ENCODE data around the gene SLC25A23. TPM values are rescaled to one million over a fixed set of nuclear protein-coding genes. Genes with fewer than 3 reads are reported as not detected.

Gene SLC25A23
- total RNA-seq, 4 donors from 2014 or later = 13.8 to 69.1 (median 36.5) TPM

DNA sequence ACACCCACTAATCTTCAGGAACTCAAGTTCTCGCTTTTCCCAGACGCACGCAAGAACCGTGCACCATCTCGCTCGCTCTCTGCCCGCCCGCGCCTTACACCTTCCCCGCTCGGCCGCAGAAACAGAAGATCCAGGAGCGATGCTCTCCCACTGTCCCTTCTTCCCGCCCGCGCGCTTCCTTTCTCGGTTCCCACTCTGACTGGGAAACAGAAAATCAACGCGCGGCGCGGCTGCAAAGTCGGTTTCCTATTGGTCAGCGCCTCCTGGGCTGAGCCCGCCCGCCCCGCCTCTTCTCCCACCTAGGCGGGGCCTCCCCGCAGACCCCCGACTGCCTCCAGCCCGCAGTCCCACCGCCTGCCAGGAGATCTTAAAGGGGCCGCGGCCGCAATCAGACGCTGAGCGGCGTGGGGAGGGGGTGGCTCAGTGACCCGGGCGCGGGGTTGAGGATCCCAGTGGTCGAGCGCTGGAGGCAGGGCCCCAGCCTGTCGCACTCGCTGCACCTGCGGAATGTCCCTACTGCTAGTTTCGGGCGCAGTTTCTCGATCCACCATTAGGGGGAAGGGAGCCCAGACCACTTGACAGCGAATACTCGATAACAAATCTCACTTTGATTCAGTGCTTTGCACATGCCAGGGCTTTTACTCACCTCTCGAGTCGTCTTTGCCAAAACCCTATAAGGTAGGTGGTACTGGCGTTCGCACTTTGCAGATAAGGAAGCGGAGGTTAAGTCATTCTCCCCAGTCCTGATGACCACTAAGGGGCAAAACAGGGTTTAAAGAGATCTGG is 700 bp upstream of the SLC25A23 start:
- no peaks in the 10 kb centered on the region for H3K36me3 ChIP-seq
- H3K27me3 ChIP-seq = peaks cover 0 to 13% of the 10 kb centered on the region in 2 donors
- TF ChIP-seq, protein P1, sequence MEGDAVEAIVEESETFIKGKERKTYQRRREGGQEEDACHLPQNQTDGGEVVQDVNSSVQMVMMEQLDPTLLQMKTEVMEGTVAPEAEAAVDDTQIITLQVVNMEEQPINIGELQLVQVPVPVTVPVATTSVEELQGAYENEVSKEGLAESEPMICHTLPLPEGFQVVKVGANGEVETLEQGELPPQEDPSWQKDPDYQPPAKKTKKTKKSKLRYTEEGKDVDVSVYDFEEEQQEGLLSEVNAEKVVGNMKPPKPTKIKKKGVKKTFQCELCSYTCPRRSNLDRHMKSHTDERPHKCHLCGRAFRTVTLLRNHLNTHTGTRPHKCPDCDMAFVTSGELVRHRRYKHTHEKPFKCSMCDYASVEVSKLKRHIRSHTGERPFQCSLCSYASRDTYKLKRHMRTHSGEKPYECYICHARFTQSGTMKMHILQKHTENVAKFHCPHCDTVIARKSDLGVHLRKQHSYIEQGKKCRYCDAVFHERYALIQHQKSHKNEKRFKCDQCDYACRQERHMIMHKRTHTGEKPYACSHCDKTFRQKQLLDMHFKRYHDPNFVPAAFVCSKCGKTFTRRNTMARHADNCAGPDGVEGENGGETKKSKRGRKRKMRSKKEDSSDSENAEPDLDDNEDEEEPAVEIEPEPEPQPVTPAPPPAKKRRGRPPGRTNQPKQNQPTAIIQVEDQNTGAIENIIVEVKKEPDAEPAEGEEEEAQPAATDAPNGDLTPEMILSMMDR (IDR thresholded peaks at IDR 0.05) = peak; percentile 56 to 77 (median 69)
- TF ChIP-seq POLR2A (IDR thresholded peaks at IDR 0.05) = peak; percentile 21 to 25
- no peaks in the 10 kb centered on the region for H3K4me1 ChIP-seq
- peak overlapping the region; percentile 60 to 65 for H3K4me3 ChIP-seq
- H3K27ac ChIP-seq = peak overlapping the region; percentile 73 to 92
- intact Hi-C loops (cut with DNase I; ENCODE audit: low total_unique reads) = no loop called here
- no peaks in the 10 kb centered on the region for H3K9me3 ChIP-seq
- peak; percentile 96 to 97 for DNase-seq

DNA sequence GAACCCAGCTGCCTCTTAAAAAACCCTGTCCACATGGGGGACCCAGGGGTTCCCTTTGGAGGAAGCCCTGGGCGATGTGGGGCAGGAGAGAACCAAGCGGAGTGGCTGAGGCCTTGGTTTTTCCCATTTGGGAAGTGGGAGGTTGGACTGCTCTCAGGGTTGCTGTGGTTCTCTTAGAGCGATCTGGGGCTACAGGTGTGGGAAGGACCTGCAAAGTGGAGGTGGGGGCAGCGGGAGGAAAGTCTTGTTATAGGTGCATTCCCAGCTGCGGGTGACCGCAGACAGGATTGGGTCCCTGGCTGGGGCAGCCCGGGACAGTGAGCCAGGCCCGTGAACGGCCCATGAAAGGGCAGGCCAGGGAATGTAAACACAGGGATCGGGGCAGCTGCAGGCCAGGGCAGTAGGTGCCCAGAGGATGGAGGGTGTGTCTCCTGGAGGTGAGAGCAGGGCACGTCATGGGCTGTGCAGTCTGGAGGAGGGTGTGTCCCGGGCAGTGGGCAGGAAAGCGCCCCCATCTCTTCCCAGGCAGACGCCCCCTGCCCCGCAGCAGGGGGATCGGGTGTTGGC is 814 bp downstream of the SLC25A23 start:
- Histone ChIP-seq H3K27ac (peak overlapping the region; percentile 73 to 92), H3K9me3 (peaks cover 0 to 4% of the 10 kb centered on the region in 2 donors), H3K27me3 (peaks cover 0 to 6% of the 10 kb centered on the region in 2 donors), H3K4me3 (peak overlapping the region; percentile 60 to 65), H3K4me1 (no peaks in the 10 kb centered on the region), H3K36me3 (no peaks in the 10 kb centered on the region)
- DNase-seq = no peak
- no peak for TF ChIP-seq POLR2A (IDR thresholded peaks at IDR 0.05)
- TF ChIP-seq, protein P1 (IDR thresholded peaks at IDR 0.05) = no peak
- intact Hi-C loops (cut with DNase I; ENCODE audit: low total_unique reads) = no loop called here

DNA sequence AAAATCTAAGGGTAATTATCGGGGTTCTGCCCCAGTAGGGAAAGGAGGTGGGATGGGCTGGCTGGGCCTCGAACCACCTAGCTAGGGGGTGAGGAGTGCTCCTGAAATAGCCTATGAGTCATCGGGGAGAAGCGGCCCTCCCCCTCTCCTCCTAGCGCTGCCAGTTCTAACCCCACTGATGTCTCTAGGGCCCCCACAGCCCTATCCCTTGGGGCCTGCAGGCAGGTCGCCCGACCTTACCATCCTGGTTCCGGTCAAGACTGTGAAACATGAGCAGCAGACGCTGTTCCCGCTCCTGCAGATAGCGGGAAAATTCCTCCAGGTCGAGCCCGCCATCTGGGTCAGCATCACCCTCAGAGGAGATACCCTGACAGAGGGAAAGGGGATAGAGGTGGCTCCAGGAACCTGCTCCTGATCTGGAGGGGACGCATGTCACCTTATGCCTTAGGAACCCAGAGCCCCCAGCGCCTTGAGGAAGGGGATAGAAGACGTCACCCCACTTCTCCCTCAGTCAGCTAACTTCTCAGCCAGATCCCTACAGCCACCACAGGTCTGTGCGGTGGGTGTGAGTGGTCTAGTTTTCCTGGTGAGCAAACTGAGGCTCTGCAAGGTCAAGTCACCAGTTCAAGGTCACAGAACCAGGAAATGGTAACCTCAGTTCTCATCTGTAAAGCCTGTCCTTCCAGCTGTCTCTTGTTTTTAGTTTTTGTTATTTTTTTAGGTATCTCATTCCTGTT is 1.5 kb downstream of the SLC25A23 start:
- H3K4me1 ChIP-seq = no peaks in the 10 kb centered on the region
- peak overlapping the region; percentile 73 to 92 for H3K27ac ChIP-seq
- H3K4me3 ChIP-seq = peak overlapping the region in 1 of 2 donors; percentile 60
- no peaks in the 10 kb centered on the region for H3K27me3 ChIP-seq
- peaks cover 0 to 7% of the 10 kb centered on the region in 2 donors for H3K9me3 ChIP-seq
- peak in 1 of 2 donors; percentile 27 for DNase-seq
- intact Hi-C loops (cut with DNase I; ENCODE audit: low total_unique reads) = no loop called here
- H3K36me3 ChIP-seq = no peaks in the 10 kb centered on the region
- TF ChIP-seq POLR2A (IDR thresholded peaks at IDR 0.05) = no peak
- TF ChIP-seq, protein P1 (IDR thresholded peaks at IDR 0.05) = no peak

DNA sequence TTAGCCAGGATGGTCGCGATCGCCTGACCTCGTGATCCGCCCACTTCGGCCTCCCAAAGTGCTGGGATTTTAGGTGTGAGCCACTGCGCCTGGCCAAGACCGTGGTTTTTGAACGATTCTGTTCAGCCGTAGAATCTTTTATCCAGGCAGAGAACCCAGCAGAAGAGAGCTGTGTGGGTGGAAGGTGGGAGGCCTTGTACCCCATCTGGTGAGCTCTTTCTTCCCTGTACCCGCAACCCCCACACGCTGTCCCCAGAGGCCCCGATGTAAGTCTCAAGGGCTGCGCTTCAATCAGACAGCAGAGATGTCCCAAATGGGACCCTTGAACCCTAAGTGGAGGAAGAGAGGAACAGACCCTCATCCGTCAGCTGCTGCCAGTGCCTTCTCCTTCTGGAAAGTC is 3.7 kb downstream of the SLC25A23 start:
- Histone ChIP-seq H3K27ac (no peak overlapping the region), H3K36me3 (no peaks in the 10 kb centered on the region), H3K4me1 (no peaks in the 10 kb centered on the region), H3K4me3 (no peak overlapping the region), H3K9me3 (peaks cover 0 to 7% of the 10 kb centered on the region in 2 donors), H3K27me3 (no peaks in the 10 kb centered on the region)
- no peak for TF ChIP-seq POLR2A (IDR thresholded peaks at IDR 0.05)
- TF ChIP-seq, protein P1 (IDR thresholded peaks at IDR 0.05) = no peak
- intact Hi-C loops (cut with DNase I; ENCODE audit: low total_unique reads) = no loop called here
- DNase-seq = no peak

Measured in uterus (tissue), 4 donors.